GM21367 (cell line): ENCODE measurements around the gene VAC14.

Experiments
- ATAC-seq: cut with Tn5 transposase; IDR thresholded peaks from one replicate; pipeline ENCODE4 v1.9.1; 2021; ENCODE audit not compliant: unreplicated experiment

Gene VAC14

GRCh38 chr16:70664325-70665112, 136.4 kb downstream of the VAC14 start:
- ATAC-seq, result no peak

GRCh38 chr16:70663524-70664324, 137.2 kb downstream of the VAC14 start:
- no peak for ATAC-seq

GRCh38 chr16:70662991-70663523, 137.9 kb downstream of the VAC14 start:
- no peak for ATAC-seq

- ATAC-seq, result no peak
Measured at GRCh38 chr16:70661918-70662641, 138.9 kb downstream of the VAC14 start.

GRCh38 chr16:70661534-70661917, 139.4 kb downstream of the VAC14 start:
- ATAC-seq, result no peak

- ATAC-seq, result no peak
Measured at GRCh38 chr16:70660672-70661350, 140.1 kb downstream of the VAC14 start.

- ATAC-seq, result no peak
Measured at GRCh38 chr16:70659953-70660671, 140.8 kb downstream of the VAC14 start.

- no peak for ATAC-seq
Measured at GRCh38 chr16:70659546-70659945, 141.4 kb downstream of the VAC14 start.

GRCh38 chr16:70658921-70659320, 142.0 kb downstream of the VAC14 start:
- no peak for ATAC-seq

GRCh38 chr16:70657956-70658355, 143.0 kb downstream of the VAC14 start:
- ATAC-seq, result no peak

GRCh38 chr16:70656712-70657263, 144.2 kb downstream of the VAC14 start:
- no peak for ATAC-seq

GRCh38 chr16:70656065-70656711, 144.8 kb downstream of the VAC14 start:
- ATAC-seq, result no peak

GRCh38 chr16:70653809-70654771, 146.9 kb downstream of the VAC14 start:
- peak; percentile 60 for ATAC-seq

GRCh38 chr16:70653406-70653805, 147.6 kb downstream of the VAC14 start:
- ATAC-seq, result no peak

- no peak for ATAC-seq
Measured at GRCh38 chr16:70652322-70652721, 148.6 kb downstream of the VAC14 start.

GRCh38 chr16:70651524-70651923, 149.4 kb downstream of the VAC14 start:
- no peak for ATAC-seq

- ATAC-seq, result no peak
Measured at GRCh38 chr16:70650216-70650615, 150.7 kb downstream of the VAC14 start.

GRCh38 chr16:70649300-70649699, 151.7 kb downstream of the VAC14 start:
- no peak for ATAC-seq
